NCI-H748 (cell line): ENCODE data around the gene SMIM8.
A peak's percentile ranks its signal among the peaks of the same experiment; 100 is the strongest.

Experiments used
- DNase-seq: peaks from one replicate; lab custom pipeline; 2025; ENCODE audit not compliant: unreplicated experiment; lab: John Stamatoyannopoulos, UW

Gene SMIM8

GRCh38 chr6:87384038-87384437 is 61.6 kb downstream of the SMIM8 start:
- no peak for DNase-seq

- DNase-seq: no peak
These were observed 62.1 kb downstream of the SMIM8 start for GRCh38 chr6:87384449-87384848.

DNA sequence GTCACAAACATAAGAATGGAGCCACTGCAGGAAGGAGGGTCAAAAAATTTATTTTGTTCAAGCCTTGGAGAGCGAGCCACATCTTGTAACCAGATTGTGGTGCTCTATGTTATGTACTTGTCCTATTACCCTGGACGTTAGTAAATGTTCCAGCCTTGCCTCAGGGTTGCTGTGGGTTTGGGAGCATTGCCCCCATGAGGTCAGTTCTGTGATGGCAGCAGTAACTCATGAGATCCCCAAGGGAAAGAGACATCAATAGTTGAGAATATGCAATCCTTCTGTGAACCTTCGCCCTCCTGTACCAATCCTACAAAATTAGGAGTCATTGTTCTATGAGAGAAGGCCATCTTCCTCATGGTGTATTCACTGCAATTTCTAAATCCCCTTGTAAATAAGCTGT is 68.9 kb downstream of the SMIM8 start:
- peak; percentile 63 for DNase-seq
